GM19455 (cell line): ENCODE measurements around the gene TMOD3.

ENCODE experiments used
- ATAC-seq: cut with Tn5 transposase; IDR thresholded peaks from one replicate; pipeline ENCODE4 v1.9.1; 2021; ENCODE audit not compliant: unreplicated experiment

The TMOD3 gene

DNA sequence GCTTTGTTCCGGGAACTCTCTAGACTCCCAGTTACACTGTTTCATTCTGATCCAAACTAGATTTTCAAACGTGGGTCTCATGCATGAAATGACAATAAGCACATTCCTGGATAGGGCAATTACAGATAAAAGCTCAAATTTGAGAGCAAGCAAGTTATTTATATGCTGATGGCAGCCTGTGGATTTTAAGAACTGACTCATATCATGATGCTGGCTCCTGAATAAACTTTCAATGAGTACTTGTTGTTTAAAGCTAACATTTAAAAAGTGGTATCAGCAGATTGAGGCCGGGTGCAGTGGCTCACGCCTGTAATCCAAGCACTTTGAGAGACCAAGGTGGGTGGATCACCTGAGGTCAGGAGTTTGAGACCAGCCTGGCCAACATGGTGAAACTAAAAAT, 75.5 kb downstream of the TMOD3 start:
- ATAC-seq, result no peak

DNA sequence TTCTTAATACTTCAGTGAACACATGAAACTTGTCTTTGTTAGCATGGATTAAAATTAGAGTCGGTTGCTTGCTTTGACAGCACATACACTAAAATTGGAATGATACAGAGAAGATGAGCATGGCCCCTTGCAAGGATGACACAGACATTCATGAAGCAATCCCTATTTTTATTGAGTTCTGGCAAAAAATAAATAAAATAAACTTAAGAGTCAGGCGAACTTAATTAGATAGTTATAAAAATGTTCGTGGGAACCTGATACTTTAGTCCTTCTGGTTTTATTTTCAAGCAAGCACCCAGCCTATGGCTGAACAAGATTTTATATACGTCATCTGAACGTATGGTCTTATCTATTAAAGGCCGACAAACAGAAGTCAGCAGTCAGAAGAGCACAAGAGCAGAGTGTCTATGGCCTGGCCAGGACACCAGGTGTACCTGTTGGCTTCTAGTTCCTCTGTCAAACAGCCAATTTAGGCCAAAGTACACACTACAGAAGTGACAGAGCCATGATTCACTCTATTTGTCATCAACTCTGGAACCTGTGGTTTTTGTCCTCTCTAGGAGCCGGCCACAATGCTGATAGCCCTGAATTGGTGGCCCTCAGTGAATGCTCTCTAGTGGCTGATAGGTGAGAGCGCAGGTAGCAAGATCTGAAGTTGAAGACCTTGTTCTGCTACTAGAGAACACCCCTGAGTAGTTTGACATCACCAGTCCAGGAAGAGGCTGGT, 77.8 kb downstream of the TMOD3 start:
- no peak for ATAC-seq

DNA sequence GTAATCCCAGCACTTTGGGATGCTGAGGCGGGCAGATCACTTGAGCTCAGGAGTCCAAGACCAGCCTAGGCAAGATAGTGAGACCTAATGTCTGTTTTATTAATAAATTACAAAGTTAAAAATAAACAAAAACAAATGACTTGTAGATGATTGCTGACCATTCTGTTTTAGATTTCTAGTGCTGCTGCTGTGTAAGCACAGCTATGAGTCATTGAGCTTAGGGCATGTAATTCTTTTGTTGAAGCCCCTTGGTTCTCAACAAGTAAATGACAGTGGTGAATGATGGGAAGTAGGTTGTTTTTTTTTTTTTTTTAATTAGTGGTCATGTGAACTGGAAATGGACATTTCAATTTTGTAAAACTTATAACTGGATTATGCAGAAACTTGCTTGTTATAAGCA, 78.9 kb downstream of the TMOD3 start:
- no peak for ATAC-seq

DNA sequence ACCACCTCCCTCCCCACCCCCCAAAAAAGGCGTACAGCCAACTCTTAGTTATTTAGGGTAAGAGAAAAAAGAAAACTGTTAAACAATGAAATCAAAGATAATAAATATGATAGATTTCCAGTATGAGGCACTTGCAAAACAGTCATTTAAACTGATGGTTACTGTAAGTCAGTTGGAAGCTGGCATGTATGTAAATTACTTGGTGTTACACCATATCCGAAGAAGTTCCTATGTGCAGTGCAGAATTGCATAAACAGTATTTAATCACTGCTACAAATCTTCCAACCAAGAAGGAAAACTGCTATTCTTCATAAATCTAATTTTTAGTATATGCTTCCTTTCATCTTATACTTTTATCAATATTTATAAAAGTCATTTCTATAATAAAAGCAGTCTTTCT, 80.1 kb downstream of the TMOD3 start:
- ATAC-seq, result no peak

GRCh38 chr15:51912528-51912927, 83.1 kb downstream of the TMOD3 start:
- no peak for ATAC-seq

- no peak for ATAC-seq
Measured at GRCh38 chr15:51917493-51917892, 88.0 kb downstream of the TMOD3 start.

GRCh38 chr15:51924156-51925068, 95.0 kb downstream of the TMOD3 start:
- no peak for ATAC-seq

DNA sequence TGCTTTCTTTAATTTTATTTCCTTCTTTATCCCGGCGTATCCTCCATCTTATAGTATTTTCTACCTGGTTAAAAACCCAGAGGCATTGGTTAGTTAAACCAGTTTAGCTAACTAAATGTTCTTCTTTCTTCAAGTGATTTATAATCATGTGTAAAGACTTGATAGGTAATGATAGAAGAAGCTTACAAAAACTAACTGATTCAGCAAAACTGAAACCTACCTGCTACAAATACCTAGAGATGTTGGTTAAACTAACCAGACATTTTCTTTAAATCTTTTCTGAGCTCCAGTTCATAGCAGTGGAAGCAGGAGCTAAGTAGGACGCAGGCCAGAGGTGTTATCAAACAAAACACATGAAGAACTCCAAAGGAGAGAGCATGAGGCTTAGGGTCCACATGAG, 97.4 kb downstream of the TMOD3 start:
- ATAC-seq, result no peak

- no peak for ATAC-seq
Measured at GRCh38 chr15:51931016-51931415, 101.6 kb downstream of the TMOD3 start.

GRCh38 chr15:51931638-51932037, 102.2 kb downstream of the TMOD3 start:
- ATAC-seq, result no peak

- ATAC-seq, result no peak
Measured at GRCh38 chr15:51932161-51932560, 102.7 kb downstream of the TMOD3 start.

DNA sequence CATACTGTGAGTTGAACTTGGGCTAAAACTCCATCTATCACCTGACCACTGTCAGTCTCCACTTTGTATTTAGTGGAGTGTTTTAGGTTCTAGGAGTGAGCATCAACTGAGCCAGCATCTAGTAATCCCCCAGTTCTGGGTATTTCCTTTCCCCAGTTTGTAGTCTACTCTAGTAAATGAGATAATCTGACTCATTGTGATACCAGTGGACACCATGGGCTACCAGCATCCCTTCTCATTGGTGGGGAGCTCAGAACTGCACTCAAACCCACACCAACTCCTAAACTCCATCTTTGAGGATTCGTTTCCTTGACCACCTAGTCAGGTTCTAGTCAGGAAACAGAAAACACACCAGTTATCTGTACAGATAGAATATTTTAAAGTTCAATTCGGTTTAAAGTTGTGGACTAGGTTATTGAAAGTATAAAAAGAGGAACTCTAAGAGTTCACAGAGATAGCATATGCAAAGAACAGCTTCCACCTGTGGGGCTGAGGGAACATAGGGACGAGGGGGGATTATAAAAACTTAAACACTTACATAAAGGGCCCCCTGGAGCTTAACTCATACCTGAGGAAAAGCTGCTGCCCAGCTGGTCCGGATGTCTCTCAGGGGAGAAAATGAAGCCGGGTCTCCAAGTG, 106.1 kb downstream of the TMOD3 start:
- ATAC-seq, result peak; percentile 83

- ATAC-seq, result peak; percentile 22
Measured at GRCh38 chr15:51936105-51936478, 106.6 kb downstream of the TMOD3 start.

GRCh38 chr15:51938286-51938685, 108.8 kb downstream of the TMOD3 start:
- ATAC-seq, result no peak

DNA sequence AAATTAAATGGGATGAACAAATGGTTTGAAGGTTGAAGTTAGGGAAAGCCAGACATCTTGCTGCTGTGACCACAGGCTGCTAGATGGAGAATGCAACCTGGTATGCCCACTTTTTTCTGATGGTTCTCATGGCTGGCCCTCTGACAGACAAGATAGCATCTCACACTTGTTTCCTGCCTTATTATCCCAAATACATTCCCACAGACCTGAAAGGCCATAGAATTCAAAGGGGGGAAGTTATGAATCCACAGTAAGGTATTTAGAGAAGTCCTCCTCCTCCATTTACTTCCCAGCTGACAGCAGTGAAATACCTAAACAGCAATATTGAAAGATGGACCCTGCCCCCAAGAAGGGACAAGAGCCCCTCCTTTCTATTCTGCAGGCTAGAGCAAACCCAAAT, 109.8 kb downstream of the TMOD3 start:
- ATAC-seq, result no peak

GRCh38 chr15:51947124-51947523, 117.7 kb downstream of the TMOD3 start:
- ATAC-seq, result no peak

- no peak for ATAC-seq
Measured at GRCh38 chr15:51952805-51953204, 123.4 kb downstream of the TMOD3 start.

GRCh38 chr15:51955504-51955903, 126.1 kb downstream of the TMOD3 start:
- ATAC-seq, result no peak
